GM12878 (cell line): Measurements from ENCODE around the gene CLASP2. TPM values are rescaled to one million over a fixed set of nuclear protein-coding genes. Genes with fewer than 3 reads are reported as not detected.

Source experiments
- ATAC-seq: fragments of 200-7000 bp; cut with Tn5 transposase; 3 replicates; pipeline ENCODE4 v1.9.1; 2020; ENCODE audit warnings: mild to moderate bottlenecking, moderate library complexity
- BruUV-seq: library from RNA; stranded (reverse); fragments of 400-500 nt; replicated peaks from 2 replicates; lab custom pipeline; 2021; lab: Mats Ljungman, UMichigan
- CTCF ChIA-PET: fragments of 300-600 bp; sonication (Branson Sonifier 250); formaldehyde crosslinking; extraction: SDS; loops from one replicate; lab custom pipeline; 2021; ENCODE audit warnings: inconsistent platforms; lab: Yijun Ruan, JAX
- POLR2A ChIA-PET: fragments of 350-600 bp; formaldehyde crosslinking; extraction: SDS; loops from one replicate; lab custom pipeline; 2021; ENCODE audit warnings: inconsistent platforms; lab: Charles Lee
- RAD21 ChIA-PET: fragments of 300-600 bp; sonication (Branson Sonifier 250); formaldehyde crosslinking; loops from one replicate; lab custom pipeline; 2023; ENCODE audit warnings: antibody characterized with exemption; ENCODE audit not compliant: unreplicated experiment; lab: Charles Lee
- SMC1A ChIA-PET: fragments of 300-600 bp; sonication (Branson Sonifier 250); formaldehyde crosslinking; loops from one replicate; lab custom pipeline; 2023; ENCODE audit not compliant: unreplicated experiment, uncharacterized antibody; lab: Charles Lee
- DNase-seq: peaks from one replicate; pipeline ENCODE4 v3.0.0-alpha.2; 2011; ENCODE audit warnings: low read depth, low spot score
- FAIRE-seq: peaks from 3 replicates; lab custom pipeline; 2011; peaks lifted over from hg19 to GRCh38; lab: Jason Lieb, UNC
- H2AFZ ChIP-seq: 2 replicates; pipeline ENCODE4 v1.6.0; 2011; ENCODE audit warnings: low read depth, low read length, control low read depth; ENCODE audit not compliant: control insufficient read depth
- H3K27ac ChIP-seq: 2 replicates; pipeline ENCODE4 v1.5.1; 2011; ENCODE audit warnings: control low read depth; ENCODE audit not compliant: control insufficient read depth, insufficient read depth
- H3K27me3 ChIP-seq, 2 experiments: replicated peaks in 1 of 2; 2 replicates each; pipeline versions ENCODE4 v1.6.0 to v1.6.1; 2011; ENCODE audit warnings: low read length in 1 of 2; ENCODE audit not compliant: control insufficient read depth in 2 of 2, insufficient read depth in 2 of 2
- H3K36me3 ChIP-seq, 2 experiments: 2 replicates each; pipeline ENCODE4 v1.5.1; 2011; ENCODE audit warnings: low read length in 1 of 2; ENCODE audit not compliant: control insufficient read depth in 2 of 2, insufficient read depth in 2 of 2
- H3K4me1 ChIP-seq: 2 replicates; pipeline ENCODE4 v1.6.1; 2011; ENCODE audit warnings: mild to moderate bottlenecking, low read length, moderate library complexity, mixed read lengths; ENCODE audit not compliant: control insufficient read depth, insufficient read depth
- H3K4me2 ChIP-seq: 2 replicates; pipeline ENCODE4 v1.6.0; 2011; ENCODE audit warnings: control low read depth; ENCODE audit not compliant: control insufficient read depth, insufficient read depth
- H3K4me3 ChIP-seq: fragments of 200-600 bp; sonication (generic); 2 replicates; pipeline ENCODE4 v1.5.1; 2016
- H3K79me2 ChIP-seq: 2 replicates; pipeline ENCODE4 v1.6.0; 2011; ENCODE audit warnings: low read length; ENCODE audit not compliant: control insufficient read depth, insufficient read depth
- H3K9ac ChIP-seq: 2 replicates; pipeline ENCODE4 v1.8.0; 2011; ENCODE audit warnings: low read length, control low read depth, mixed read lengths; ENCODE audit not compliant: control insufficient read depth, insufficient read depth
- H3K9me3 ChIP-seq: replicated peaks from 3 replicates; pipeline ENCODE4 v1.5.1; 2011; ENCODE audit warnings: mild to moderate bottlenecking, low read length; ENCODE audit not compliant: control insufficient read depth, insufficient read depth
- H4K20me1 ChIP-seq: 2 replicates; pipeline ENCODE4 v1.6.0; 2011; ENCODE audit not compliant: control insufficient read depth, insufficient read depth
- CHD2 ChIP-seq: IDR thresholded peaks from 2 replicates; pipeline ENCODE4 v1.6.1; 2011; ENCODE audit warnings: low read depth, low read length, improper control_type of control experiment, borderline replicate concordance
- CREM ChIP-seq: IDR thresholded peaks from 2 replicates; pipeline ENCODE4 v1.6.1; 2014; ENCODE audit warnings: antibody characterized with exemption, low read depth
- GABPA ChIP-seq: IDR thresholded peaks from 2 replicates; pipeline ENCODE4 v1.6.1; 2014; ENCODE audit warnings: antibody characterized with exemption, low read depth, mild to moderate bottlenecking, inconsistent platforms
- IRF4 ChIP-seq: IDR thresholded peaks from 2 replicates; pipeline ENCODE4 v1.6.1; 2011; ENCODE audit warnings: low read depth, low read length
- KLF5 ChIP-seq: fragments of 450-650 bp; IDR thresholded peaks from 2 replicates; pipeline ENCODE4 v1.6.1; 2014; ENCODE audit warnings: mild to moderate bottlenecking; ENCODE audit not compliant: partially characterized antibody
- LARP7 ChIP-seq: fragments of 450-650 bp; IDR thresholded peaks from 2 replicates; pipeline ENCODE4 v1.6.1; 2017; ENCODE audit warnings: mild to moderate bottlenecking
- RUNX3 ChIP-seq: IDR thresholded peaks from 2 replicates; pipeline ENCODE4 v1.6.1; 2012; ENCODE audit warnings: low read length, inconsistent platforms
- SP1 ChIP-seq: IDR thresholded peaks from one replicate; pipeline ENCODE4 v1.6.1; 2011; ENCODE audit warnings: low read depth, low read length
- SRF ChIP-seq, 2 experiments: IDR thresholded peaks; 2 replicates each; pipeline ENCODE4 v1.6.1; 2011; ENCODE audit warnings: low read depth in 2 of 2, low read length in 2 of 2, mild to moderate bottlenecking in 1 of 2, moderate library complexity in 1 of 2
- TAF1 ChIP-seq: IDR thresholded peaks from 2 replicates; pipeline ENCODE4 v1.6.1; 2011; ENCODE audit warnings: mild to moderate bottlenecking, low read depth, low read length, borderline replicate concordance
- TCF3 ChIP-seq: IDR thresholded peaks from 2 replicates; pipeline ENCODE4 v1.6.1; 2012; ENCODE audit warnings: low read depth, mild to moderate bottlenecking, low read length, borderline replicate concordance; ENCODE audit not compliant: insufficient read depth
- YY1 ChIP-seq: IDR thresholded peaks from 2 replicates; pipeline ENCODE4 v1.6.1; 2011; ENCODE audit warnings: low read depth, mild to moderate bottlenecking, low read length
- ZBTB33 ChIP-seq: fragments of 450-650 bp; IDR thresholded peaks from 2 replicates; pipeline ENCODE4 v1.6.1; 2017; ENCODE audit warnings: mild to moderate bottlenecking
- ZBTB40 ChIP-seq: fragments of 450-650 bp; IDR thresholded peaks from 2 replicates; pipeline ENCODE4 v1.6.1; 2016; ENCODE audit warnings: mild to moderate bottlenecking, moderate library complexity, borderline replicate concordance
- in situ Hi-C: fragments of 300-500 bp; cut with MboI; formaldehyde crosslinking; loops from 9 replicates; pipeline ENCODE4 v1.14.3; 2018; ENCODE audit warnings: mixed read lengths
- intact Hi-C: fragments of 100-400 bp; cut with micrococcal nuclease; formaldehyde crosslinking; loops from one replicate; pipeline ENCODE4 v1.14.2; 2022; ENCODE audit not compliant: unreplicated experiment
- polyA plus RNA-seq, 11 experiments: library from polyadenylated mRNA; depleted of rRNA in 4 of 11; unstranded in 6 of 11; stranded (reverse) in 5 of 11; fragments of >200 nt; fragmentation: Nextera tagmentation in 4 of 11; fragmentation: Illumina TruSeq in 1 of 11; extraction: Ambion mirVana in 4 of 11; extraction: Trizol in 1 of 11; gene quantifications; 1 replicate in 1 of 11; 2 replicates in 10 of 11; pipeline versions ENCODE4 v1.2.1 to v1.2.3, GENCODE V29; 2011 to 2016; ENCODE audit warnings: inconsistent platforms in 2 of 11, missing spikeins in 2 of 11, low read depth in 1 of 11
- total RNA-seq, 4 experiments: library from RNA; depleted of rRNA in 3 of 4; stranded (reverse); fragments of >200 nt in 3 of 4; fragmentation: Illumina TruSeq in 1 of 4; extraction: Trizol in 1 of 4; gene quantifications; 2 replicates each; pipeline versions ENCODE4 v1.2.1 to v1.2.3, GENCODE V29; 2013 to 2021
- TF ChIP-seq, protein P1 (sequence below), 3 experiments: IDR thresholded peaks in 2 of 3; conservative IDR thresholded peaks in 1 of 3; 2 replicates each; pipeline ENCODE4 v1.5.1; 2011; ENCODE audit warnings: low read depth in 3 of 3, low read length in 3 of 3, mild to moderate bottlenecking in 3 of 3, control low read depth in 2 of 3, moderate library complexity in 2 of 3, inconsistent platforms in 1 of 3, mixed read lengths in 1 of 3; ENCODE audit not compliant: control insufficient read depth in 2 of 3, insufficient read depth in 1 of 3; ENCODE audit errors: extremely low read depth in 1 of 3

The CLASP2 gene
- total and polyA plus RNA-seq, 10 of the 15 experiments (the other 5 are each of a cell fraction or from before 2014, with no cell fraction given): 4.0 to 38.3 (median 26.8) TPM

DNA sequence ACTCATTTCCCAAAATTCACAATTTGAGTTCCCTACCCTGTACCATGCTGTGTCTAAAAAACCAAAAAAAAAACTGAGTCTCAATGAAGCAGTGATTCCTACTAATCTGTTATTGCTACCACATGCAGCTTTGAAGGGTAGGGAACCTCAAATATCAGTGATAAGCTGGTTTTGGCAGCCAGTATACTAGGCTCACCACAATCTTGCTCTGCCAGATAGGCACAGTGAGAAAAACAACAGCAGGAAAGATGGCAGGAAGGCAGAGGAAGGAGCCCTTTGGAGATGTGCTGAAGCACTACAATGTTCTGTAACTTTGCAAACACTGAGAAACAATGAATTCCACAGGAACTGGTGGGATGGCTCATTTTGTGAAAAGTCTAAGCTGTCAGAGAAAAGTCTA, 180.9 kb downstream of the CLASP2 start:
- no TSS peak for BruUV-seq
- peaks cover 0 to 2% of the 10 kb centered on the region in 2 experiments; a peak in 1 of 4 replicates for H3K36me3 ChIP-seq
- CTCF ChIA-PET: interaction anchor here (0.8 kb wide), 1 partner anchor 14 kb away, joined by 3 read pairs; no protein-coding TSS in a partner anchor
- no peak overlapping the region for H3K9ac ChIP-seq
- no peak for DNase-seq
- no peaks in the 10 kb centered on the region for H4K20me1 ChIP-seq
- SMC1A ChIA-PET: interaction anchor here (1.4 kb wide), 1 partner anchor 11 kb away, joined by 4 read pairs; no protein-coding TSS in a partner anchor
- no peak overlapping the region for H3K27ac ChIP-seq
- no peak overlapping the region for H2AFZ ChIP-seq
- RAD21 ChIA-PET: interaction anchor here (0.5 kb wide), 1 partner anchor 8 kb away, joined by 3 read pairs; no protein-coding TSS in a partner anchor
- intact Hi-C loops: no loop called here
- ATAC-seq: no peak
- no peak for FAIRE-seq
- no peaks in the 10 kb centered on the region for H3K79me2 ChIP-seq
- POLR2A ChIA-PET: interaction anchor here (0.6 kb wide), 1 partner anchor 8 kb away, joined by 3 read pairs; no protein-coding TSS in a partner anchor
- no peak overlapping the region for H3K4me3 ChIP-seq
- in situ Hi-C loops: no loop called here
- H3K9me3 ChIP-seq: no peaks in the 10 kb centered on the region
- H3K4me1 ChIP-seq: no peaks in the 10 kb centered on the region
- no peak overlapping the region for H3K4me2 ChIP-seq
- H3K27me3 ChIP-seq: no peaks in the 10 kb centered on the region
- TF ChIP-seq ZBTB40 (no peak), IRF4 (no peak), KLF5 (no peak), SP1 (no peak), RUNX3 (no peak), TCF3 (no peak), LARP7 (no peak), CHD2 (no peak), ZBTB33 (no peak), GABPA (no peak), CREM (no peak), YY1 (no peak), TAF1 (no peak), SRF (IDR thresholded peaks at IDR 0.05; ENCODE audit: low read depth in 2 of 2, low read length in 2 of 2) (no peak)
- TF ChIP-seq, protein P1, sequence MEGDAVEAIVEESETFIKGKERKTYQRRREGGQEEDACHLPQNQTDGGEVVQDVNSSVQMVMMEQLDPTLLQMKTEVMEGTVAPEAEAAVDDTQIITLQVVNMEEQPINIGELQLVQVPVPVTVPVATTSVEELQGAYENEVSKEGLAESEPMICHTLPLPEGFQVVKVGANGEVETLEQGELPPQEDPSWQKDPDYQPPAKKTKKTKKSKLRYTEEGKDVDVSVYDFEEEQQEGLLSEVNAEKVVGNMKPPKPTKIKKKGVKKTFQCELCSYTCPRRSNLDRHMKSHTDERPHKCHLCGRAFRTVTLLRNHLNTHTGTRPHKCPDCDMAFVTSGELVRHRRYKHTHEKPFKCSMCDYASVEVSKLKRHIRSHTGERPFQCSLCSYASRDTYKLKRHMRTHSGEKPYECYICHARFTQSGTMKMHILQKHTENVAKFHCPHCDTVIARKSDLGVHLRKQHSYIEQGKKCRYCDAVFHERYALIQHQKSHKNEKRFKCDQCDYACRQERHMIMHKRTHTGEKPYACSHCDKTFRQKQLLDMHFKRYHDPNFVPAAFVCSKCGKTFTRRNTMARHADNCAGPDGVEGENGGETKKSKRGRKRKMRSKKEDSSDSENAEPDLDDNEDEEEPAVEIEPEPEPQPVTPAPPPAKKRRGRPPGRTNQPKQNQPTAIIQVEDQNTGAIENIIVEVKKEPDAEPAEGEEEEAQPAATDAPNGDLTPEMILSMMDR (IDR thresholded peaks at IDR 0.05 in 2 of 3, conservative IDR thresholded peaks at IDR 0.05 in 1 of 3; ENCODE audit: control insufficient read depth in 2 of 3, extremely low read depth in 1 of 3, insufficient read depth in 1 of 3, low read depth in 3 of 3, low read length in 3 of 3): no peak
